ENCODE data around the gene CCL14.
A peak's percentile ranks its signal among the peaks of the same experiment; 100 is the strongest.

Gene CCL14

GRCh38 chr17:35973333-35974260 lies 12.9 kb downstream of the CCL14 start:
- H3K4me3 ChIP-seq (ENCODE audit: low read depth, low read length), result no peak overlapping the region
- TF ChIP-seq CTCF (IDR thresholded peaks at IDR 0.05; ENCODE audit: low read depth, low read length), result no peak

DNA sequence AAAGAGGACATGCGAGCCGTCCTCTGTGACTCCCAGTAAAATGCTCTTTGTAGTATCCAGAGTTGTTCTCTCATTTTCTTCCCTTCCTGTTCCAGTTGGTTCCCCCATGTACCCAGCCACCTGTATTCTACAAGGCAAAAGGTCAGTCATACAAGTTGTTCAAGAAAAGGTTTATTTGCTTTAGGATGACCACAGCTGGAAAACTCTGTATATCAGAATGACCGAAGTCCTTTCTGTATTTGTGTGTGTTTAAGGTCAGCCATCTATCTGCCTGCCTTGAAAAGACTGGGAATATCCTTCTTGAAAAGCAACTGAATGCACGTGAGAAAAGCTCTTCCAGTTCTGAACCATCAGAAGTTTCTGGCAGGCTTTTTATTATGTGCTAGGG lies 13.6 kb downstream of the CCL14 start:
- TF ChIP-seq CTCF (IDR thresholded peaks at IDR 0.05; ENCODE audit: low read depth, low read length), result no peak
- no peak overlapping the region for H3K4me3 ChIP-seq (ENCODE audit: low read depth, low read length)

GRCh38 chr17:35972535-35972934 lies 14.0 kb downstream of the CCL14 start:
- TF ChIP-seq CTCF (IDR thresholded peaks at IDR 0.05; ENCODE audit: low read depth, low read length), result no peak
- no peak overlapping the region for H3K4me3 ChIP-seq (ENCODE audit: low read depth, low read length)

- no peak for TF ChIP-seq CTCF (IDR thresholded peaks at IDR 0.05; ENCODE audit: low read depth, low read length)
- H3K4me3 ChIP-seq (ENCODE audit: low read depth, low read length), result no peak overlapping the region
These were observed 14.5 kb downstream of the CCL14 start for GRCh38 chr17:35972066-35972465.

DNA sequence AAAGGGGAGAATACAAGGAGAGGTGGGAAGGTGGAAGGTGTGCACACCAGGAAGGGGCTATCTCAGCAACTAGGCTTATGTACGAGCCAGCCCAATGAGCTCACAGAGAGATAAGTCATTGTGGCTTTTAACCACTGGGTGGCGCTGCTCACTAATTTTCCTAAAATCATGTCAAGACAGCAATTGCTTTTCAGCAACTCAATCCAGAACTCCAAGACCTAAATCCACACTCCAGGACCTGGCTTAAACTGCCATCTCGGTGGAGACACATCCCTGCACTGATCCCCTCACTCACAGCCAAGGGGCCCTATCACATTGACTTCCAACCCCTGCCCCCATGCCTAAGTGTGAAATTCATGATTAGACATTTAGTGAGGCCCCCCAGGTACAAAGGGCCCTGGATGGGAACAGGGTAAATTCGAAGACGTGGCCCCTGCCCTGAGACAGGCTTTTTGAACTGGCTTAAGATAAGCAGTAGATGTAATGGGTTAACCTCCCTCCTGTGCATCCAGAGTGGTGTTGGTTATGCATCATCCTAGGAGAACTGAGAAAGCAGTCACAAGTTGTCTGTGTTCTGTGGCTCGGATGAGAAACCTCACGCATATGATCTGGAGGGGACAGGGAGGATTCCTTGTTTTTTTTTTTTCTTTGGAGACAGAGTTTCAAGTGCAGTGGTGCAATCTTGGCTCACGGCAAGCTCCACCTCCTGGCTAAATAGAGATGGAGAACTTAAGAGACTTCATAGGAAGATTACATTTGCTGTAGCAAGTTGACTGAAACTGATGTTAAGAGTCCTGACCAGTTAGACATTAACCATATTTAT lies 16.8 kb downstream of the CCL14 start:
- TF ChIP-seq CTCF (IDR thresholded peaks at IDR 0.05; ENCODE audit: low read depth, low read length), result peak; percentile 58
- no peak overlapping the region for H3K4me3 ChIP-seq (ENCODE audit: low read depth, low read length)

DNA sequence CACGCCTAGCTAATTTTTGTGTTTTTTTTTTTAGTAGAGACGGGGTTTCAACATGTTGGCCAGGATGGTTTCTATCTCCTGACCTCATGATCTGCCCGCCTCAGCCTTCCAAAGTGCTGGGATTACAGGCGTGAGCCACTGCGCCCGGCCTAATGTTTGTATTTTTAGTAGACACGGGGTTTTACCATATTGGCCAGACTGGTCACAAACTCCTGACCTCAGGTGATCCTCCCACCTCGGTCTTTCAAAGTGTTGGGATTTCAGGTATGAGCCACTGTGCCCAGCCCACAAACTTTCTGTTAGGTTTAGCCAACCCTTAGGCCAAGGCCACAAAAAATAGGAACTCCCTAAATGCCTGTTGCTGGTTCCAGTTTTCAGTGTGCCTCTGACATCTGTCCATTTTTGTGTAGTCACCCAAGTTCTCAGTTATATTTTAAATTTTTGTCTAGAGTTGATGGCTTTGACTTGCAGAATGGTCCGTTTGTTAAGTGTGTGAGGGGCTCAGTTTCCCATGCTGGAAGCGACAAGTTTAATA lies 17.9 kb downstream of the CCL14 start:
- TF ChIP-seq CTCF (IDR thresholded peaks at IDR 0.05; ENCODE audit: low read depth, low read length), result no peak
- H3K4me3 ChIP-seq (ENCODE audit: low read depth, low read length), result no peak overlapping the region

All from WI38 (cell line).